Stimulated activated CD8-positive, alpha-beta memory T cell treated with anti-CD3 and anti-CD28 coated beads, Interleukin-4, amount 100 ng/mL, for 24 hours (primary cell): ENCODE results near the gene EFEMP2.

Experiments used
- DNase-seq: peaks from one replicate; pipeline ENCODE4 v3.0.0-alpha.2; 2020; ENCODE audit warnings: low read depth

Gene EFEMP2

DNA sequence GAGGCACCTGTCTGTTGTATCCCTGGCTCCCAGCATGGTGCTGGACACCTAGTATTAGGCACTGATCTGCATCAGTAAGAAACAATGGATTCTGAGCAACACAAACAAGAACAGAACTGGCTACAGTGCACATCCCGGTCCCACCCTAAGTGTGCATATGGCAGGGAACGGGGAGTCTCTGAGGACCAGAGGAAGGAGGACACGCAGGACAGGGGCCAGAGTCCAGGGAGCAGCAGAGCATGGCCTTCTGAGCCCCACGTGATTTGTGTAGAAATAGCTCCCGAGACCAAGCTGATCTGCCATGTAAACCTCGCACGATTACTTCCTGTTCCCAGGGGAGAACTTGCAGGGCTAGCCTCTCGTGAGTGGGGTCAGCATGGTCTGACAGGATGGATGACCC, 51.5 kb downstream of the EFEMP2 start:
- DNase-seq, result no peak

GRCh38 chr11:65817835-65818680, 54.5 kb downstream of the EFEMP2 start:
- peak; percentile 92 for DNase-seq

DNA sequence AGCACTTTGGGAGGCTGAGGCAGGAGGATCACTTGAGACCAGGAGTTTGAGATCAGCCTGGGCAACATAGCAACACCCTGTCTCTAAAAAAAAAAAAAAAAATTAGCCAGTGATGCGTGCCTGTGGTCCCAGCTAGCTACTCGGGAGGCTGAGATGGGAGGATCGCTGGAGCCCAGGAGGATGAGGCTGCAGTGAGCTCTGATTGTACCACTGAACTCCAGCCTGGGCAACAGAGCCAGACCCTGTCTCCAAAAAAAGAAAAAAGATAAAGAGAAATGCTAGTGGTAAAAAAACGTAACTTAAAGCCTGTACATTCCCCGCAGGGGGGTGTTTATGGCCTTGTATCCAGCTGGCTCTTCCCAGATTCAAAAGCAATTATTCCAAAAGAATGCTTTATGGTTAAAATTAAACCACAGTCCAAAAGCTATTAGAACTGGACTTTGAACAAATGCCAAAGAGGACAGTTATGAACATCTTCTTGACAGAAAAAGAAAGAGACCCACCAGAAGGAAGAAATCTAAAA, 55.2 kb downstream of the EFEMP2 start:
- DNase-seq, result no peak

- no peak for DNase-seq
These were observed 55.9 kb downstream of the EFEMP2 start for GRCh38 chr11:65816696-65817095.
